Medulla oblongata (tissue), 1 donor: ENCODE measurements around the gene C10orf143.

ENCODE experiments used
- DNase-seq: peaks from one replicate; pipeline ENCODE4 v3.0.0-alpha.2; 2015; ENCODE audit errors: extremely low spot score

The C10orf143 gene

DNA sequence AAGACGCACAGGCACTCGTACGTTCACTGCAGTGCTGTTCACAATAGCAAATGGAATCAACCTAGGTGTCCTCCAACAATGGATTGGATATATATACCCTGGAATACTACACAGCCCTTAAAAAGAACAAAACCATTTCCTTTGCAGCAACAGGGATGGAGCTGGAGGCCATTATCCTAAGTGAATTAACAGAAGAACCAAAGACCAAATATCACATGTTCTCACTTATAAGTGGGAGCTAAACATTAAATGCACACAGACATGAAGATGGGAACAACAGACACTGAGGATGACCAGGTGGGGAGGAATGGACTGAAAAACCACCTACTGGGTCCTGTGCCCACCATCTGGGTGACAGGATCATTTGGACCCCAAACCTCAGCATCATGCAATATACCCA is 94.5 kb downstream of the C10orf143 start:
- DNase-seq: no peak

DNA sequence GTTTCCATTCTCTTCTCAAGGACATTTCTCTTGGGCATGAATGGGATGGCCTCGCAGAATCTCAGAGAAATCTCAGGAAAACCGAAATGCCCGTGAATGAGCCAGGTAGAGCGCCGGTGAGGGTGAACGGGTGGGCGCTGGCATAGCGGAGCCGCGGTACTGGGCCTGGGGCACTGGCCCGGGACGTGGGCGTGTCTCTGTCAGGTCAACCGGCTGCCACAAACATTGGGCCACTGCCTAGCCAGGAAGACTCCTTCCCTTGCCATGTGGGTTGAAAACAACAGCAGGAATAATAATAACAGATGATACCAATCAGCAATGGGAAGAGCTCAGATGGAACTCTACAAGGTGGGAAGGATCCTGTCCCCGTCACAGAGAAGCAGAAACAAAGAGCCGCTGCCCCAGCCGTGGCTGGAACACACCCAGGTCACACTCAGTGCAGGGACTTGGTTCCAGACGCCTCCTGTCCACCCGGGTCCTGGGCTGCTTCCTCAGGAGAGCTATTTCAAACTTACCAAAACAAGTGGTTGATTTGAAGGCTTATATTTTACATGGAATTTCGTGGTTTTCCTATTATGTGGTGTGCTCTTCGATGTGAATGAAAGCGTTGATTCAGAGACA is 95.4 kb downstream of the C10orf143 start:
- no peak for DNase-seq

DNA sequence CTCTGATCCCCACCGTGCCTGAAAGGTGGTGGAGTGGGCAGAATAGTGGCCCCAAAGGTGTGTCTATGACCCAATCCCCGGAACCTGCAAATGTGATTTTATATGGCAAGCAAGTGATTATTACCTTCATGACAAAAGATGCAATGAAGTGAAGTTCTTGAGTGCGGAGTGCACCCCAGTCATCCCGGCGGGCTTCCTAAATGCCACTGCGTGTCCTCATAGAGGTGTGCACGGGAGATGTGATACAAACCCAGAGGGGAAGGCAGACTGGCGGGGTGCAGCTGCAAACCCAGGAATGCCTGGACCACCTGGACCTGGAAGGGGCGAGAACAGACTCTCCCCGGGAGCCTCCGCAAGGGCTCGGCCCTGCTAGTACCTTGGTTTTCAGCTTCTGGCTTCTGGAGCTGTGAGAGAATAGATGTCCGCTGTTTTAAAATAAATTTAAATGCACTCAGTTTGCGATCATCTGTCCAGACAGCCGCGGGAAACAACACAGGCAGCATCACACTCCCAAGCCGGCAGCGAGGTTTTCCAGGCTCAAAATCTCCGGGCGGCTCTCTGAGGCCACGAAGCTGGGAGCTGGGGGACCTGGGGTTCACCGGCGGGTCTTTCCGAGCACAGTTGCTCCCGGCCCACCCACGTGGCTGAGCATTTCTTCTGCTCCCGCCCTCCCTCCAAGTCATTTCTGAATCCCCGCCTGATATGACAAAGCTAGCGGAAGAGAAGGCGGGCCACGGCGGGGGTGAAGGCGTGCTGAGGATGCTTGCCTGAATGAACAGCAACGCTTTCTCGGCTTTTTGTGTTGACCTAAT is 96.2 kb downstream of the C10orf143 start:
- no peak for DNase-seq
